SK-N-MC (cell line): ENCODE results near the gene IL6ST.

Experiments
- DNase-seq: peaks from one replicate; pipeline ENCODE4 v3.0.0-alpha.2; 2011; ENCODE audit warnings: low read depth, low spot score
- H3K27ac ChIP-seq: fragments of 200-600 bp; sonication (generic); 2 replicates; pipeline ENCODE4 v1.5.1; 2016; ENCODE audit warnings: mixed run types
- H3K36me3 ChIP-seq: fragments of 200-600 bp; sonication (generic); 2 replicates; pipeline ENCODE4 v1.6.1; 2017; ENCODE audit warnings: antibody characterized with exemption, low read length, mixed read lengths; ENCODE audit not compliant: insufficient read depth
- H3K4me3 ChIP-seq: fragments of 200-600 bp; sonication (generic); 2 replicates; pipeline ENCODE4 v1.5.1; 2016
- H3K9ac ChIP-seq: fragments of 200-600 bp; sonication (generic); 2 replicates; pipeline ENCODE4 v1.8.0; 2017; ENCODE audit warnings: mixed run types, mixed read lengths; ENCODE audit not compliant: insufficient read length
- H3K9me3 ChIP-seq: fragments of 200-600 bp; sonication (generic); 2 replicates; pipeline ENCODE4 v1.6.1; 2017; ENCODE audit warnings: low read depth, mild to moderate bottlenecking, antibody characterized with exemption, low read length, moderate library complexity, mixed read lengths
- EZH2 ChIP-seq: fragments of 200-600 bp; sonication (generic); IDR thresholded peaks from one replicate; pipeline ENCODE4 v1.6.1; 2017; ENCODE audit warnings: antibody characterized with exemption
- FOXP2 ChIP-seq: optimal IDR thresholded peaks from 2 replicates; pipeline ENCODE3; 2011; ENCODE audit warnings: mild to moderate bottlenecking, moderate library complexity; ENCODE audit not compliant: insufficient read depth; ENCODE audit errors: extremely low read length, control extremely low read depth
- POLR2AphosphoS5 ChIP-seq: IDR thresholded peaks from 2 replicates; pipeline ENCODE4 v1.6.1; 2012; ENCODE audit warnings: mild to moderate bottlenecking, low read depth, low read length, borderline replicate concordance

The IL6ST gene

GRCh38 chr5:55902696-55903095 is 92.1 kb downstream of the IL6ST start:
- TF ChIP-seq POLR2AphosphoS5 (no peak), FOXP2 (no peak), EZH2 (no peak)
- no peaks in the 10 kb centered on the region for H3K9me3 ChIP-seq
- no peak for DNase-seq
- no peak overlapping the region for H3K4me3 ChIP-seq
- no peaks in the 10 kb centered on the region for H3K36me3 ChIP-seq
- H3K9ac ChIP-seq = no peak overlapping the region
- H3K27ac ChIP-seq = no peak overlapping the region

- no peak overlapping the region for H3K9ac ChIP-seq
- H3K4me3 ChIP-seq = no peak overlapping the region
- TF ChIP-seq EZH2 = no peak
- no peak for DNase-seq
- no peaks in the 10 kb centered on the region for H3K9me3 ChIP-seq
- H3K36me3 ChIP-seq = no peaks in the 10 kb centered on the region
- H3K27ac ChIP-seq = no peak overlapping the region
These were observed 94.0 kb downstream of the IL6ST start for GRCh38 chr5:55900776-55901175.

- H3K9me3 ChIP-seq = no peaks in the 10 kb centered on the region
- TF ChIP-seq POLR2AphosphoS5 (no peak), EZH2 (no peak), FOXP2 (no peak)
- no peak overlapping the region for H3K27ac ChIP-seq
- no peaks in the 10 kb centered on the region for H3K36me3 ChIP-seq
- H3K4me3 ChIP-seq = no peak overlapping the region
- no peak overlapping the region for H3K9ac ChIP-seq
- no peak for DNase-seq
These were observed 94.7 kb downstream of the IL6ST start for GRCh38 chr5:55900068-55900467.

GRCh38 chr5:55899344-55899743 is 95.4 kb downstream of the IL6ST start:
- no peak for DNase-seq
- H3K27ac ChIP-seq = no peak overlapping the region
- no peak overlapping the region for H3K4me3 ChIP-seq
- no peak overlapping the region for H3K9ac ChIP-seq
- H3K9me3 ChIP-seq = no peaks in the 10 kb centered on the region
- TF ChIP-seq POLR2AphosphoS5 = no peak
- TF ChIP-seq FOXP2 = no peak
- no peak for TF ChIP-seq EZH2
- H3K36me3 ChIP-seq = no peaks in the 10 kb centered on the region

GRCh38 chr5:55897905-55898304 is 96.9 kb downstream of the IL6ST start:
- peak; percentile 10 for DNase-seq
- Histone ChIP-seq H3K9ac (no peak overlapping the region), H3K4me3 (peak overlapping the region; percentile 60), H3K9me3 (no peaks in the 10 kb centered on the region), H3K36me3 (no peaks in the 10 kb centered on the region), H3K27ac (no peak overlapping the region)
- TF ChIP-seq EZH2 (no peak), FOXP2 (peak; percentile 97)

GRCh38 chr5:55897206-55897894 is 97.4 kb downstream of the IL6ST start:
- Histone ChIP-seq H3K27ac (no peak overlapping the region), H3K9me3 (no peaks in the 10 kb centered on the region), H3K36me3 (no peaks in the 10 kb centered on the region), H3K4me3 (peak overlapping the region; percentile 60), H3K9ac (no peak overlapping the region)
- no peak for DNase-seq
- TF ChIP-seq FOXP2 (no peak), EZH2 (no peak), POLR2AphosphoS5 (no peak)

- Histone ChIP-seq H3K9me3 (no peaks in the 10 kb centered on the region), H3K9ac (no peak overlapping the region), H3K27ac (no peak overlapping the region), H3K4me3 (no peak overlapping the region), H3K36me3 (no peaks in the 10 kb centered on the region)
- no peak for DNase-seq
- TF ChIP-seq FOXP2 (no peak), EZH2 (no peak), POLR2AphosphoS5 (no peak)
These were observed 98.1 kb downstream of the IL6ST start for GRCh38 chr5:55896663-55897062.

- no peaks in the 10 kb centered on the region for H3K36me3 ChIP-seq
These were observed 98.5 kb downstream of the IL6ST start for GRCh38 chr5:55896238-55896637.

GRCh38 chr5:55895346-55895745 is 99.4 kb downstream of the IL6ST start:
- no peak for DNase-seq

More at GRCh38 chr5:55896238-55896637, 98.5 kb downstream of the IL6ST start:
- TF ChIP-seq FOXP2 (no peak), POLR2AphosphoS5 (no peak), EZH2 (no peak)
- Histone ChIP-seq H3K9me3 (no peaks in the 10 kb centered on the region), H3K27ac (no peak overlapping the region), H3K9ac (no peak overlapping the region), H3K4me3 (no peak overlapping the region)
- DNase-seq = no peak

More at GRCh38 chr5:55895346-55895745, 99.4 kb downstream of the IL6ST start:
- Histone ChIP-seq H3K9me3 (no peaks in the 10 kb centered on the region), H3K27ac (0 out of 2 replicates have a peak overlapping the region, but pooled peaks have one; percentile 7), H3K9ac (no peak overlapping the region), H3K4me3 (no peak overlapping the region), H3K36me3 (no peaks in the 10 kb centered on the region)
- TF ChIP-seq POLR2AphosphoS5 = no peak
- TF ChIP-seq FOXP2 = no peak
- TF ChIP-seq EZH2 = no peak
